HepG2 (cell line): ENCODE data around the gene NCOA5. TPM values are rescaled to one million over a fixed set of nuclear protein-coding genes. Genes with fewer than 3 reads are reported as not detected.

Experiments used
- FOXC1 ChIP-seq: sonication (generic); formaldehyde crosslinking; IDR thresholded peaks from 2 replicates; pipeline ENCODE4 v1.8.0; 2022; ENCODE audit warnings: mild to moderate bottlenecking, missing genetic modification reagents, borderline replicate concordance
- GZF1 ChIP-seq: sonication (generic); formaldehyde crosslinking; IDR thresholded peaks from 2 replicates; pipeline ENCODE4 v1.5.1; 2020; ENCODE audit warnings: mild to moderate bottlenecking, missing genetic modification reagents
- HHEX ChIP-seq: IDR thresholded peaks from 2 replicates; pipeline ENCODE4 v1.6.1; 2016; ENCODE audit warnings: control low read depth
- HNF1B ChIP-seq: sonication (generic); formaldehyde crosslinking; IDR thresholded peaks from 2 replicates; pipeline ENCODE4 v1.5.1; 2020; ENCODE audit warnings: mild to moderate bottlenecking, moderate library complexity, missing genetic modification reagents
- MAFF ChIP-seq: IDR thresholded peaks from 2 replicates; pipeline ENCODE4 v1.6.1; 2011; ENCODE audit warnings: low read depth, low read length, improper control_type of control experiment
- MAFG ChIP-seq: sonication (generic); formaldehyde crosslinking; IDR thresholded peaks from 2 replicates; pipeline ENCODE4 v1.5.1; 2020; ENCODE audit warnings: mild to moderate bottlenecking, missing genetic modification reagents
- MED1 ChIP-seq: sonication (generic); formaldehyde crosslinking; IDR thresholded peaks from 2 replicates; pipeline ENCODE4 v1.4.0; 2020; ENCODE audit warnings: missing genetic modification reagents
- SAFB2 ChIP-seq: sonication (generic); formaldehyde crosslinking; IDR thresholded peaks from 2 replicates; pipeline ENCODE4 v1.5.1; 2020; ENCODE audit warnings: missing genetic modification reagents, low read depth, mild to moderate bottlenecking, borderline replicate concordance
- SRSF4 ChIP-seq: fragments of 200-400 bp; formaldehyde crosslinking; IDR thresholded peaks from one replicate; pipeline ENCODE4 v1.6.1; 2018; ENCODE audit warnings: mild to moderate bottlenecking, low read depth, low read length, moderate library complexity; ENCODE audit not compliant: poor library complexity, severe bottlenecking
- ZFX ChIP-seq: sonication (generic); formaldehyde crosslinking; IDR thresholded peaks from 2 replicates; pipeline ENCODE4 v1.4.0; 2020; ENCODE audit warnings: mild to moderate bottlenecking, low read depth, missing genetic modification reagents, moderate library complexity
- ZFY ChIP-seq: sonication (generic); formaldehyde crosslinking; IDR thresholded peaks from 2 replicates; pipeline ENCODE4 v1.4.0; 2020; ENCODE audit warnings: missing genetic modification reagents
- ZNF124 ChIP-seq: sonication (generic); formaldehyde crosslinking; IDR thresholded peaks from 2 replicates; pipeline ENCODE4 v1.4.0; 2020; ENCODE audit warnings: missing genetic modification reagents
- ZNF180 ChIP-seq: sonication (generic); formaldehyde crosslinking; IDR thresholded peaks from 2 replicates; pipeline ENCODE4 v1.4.0; 2020; ENCODE audit warnings: low read depth, missing genetic modification reagents, borderline replicate concordance
- ZNF570 ChIP-seq: sonication (generic); formaldehyde crosslinking; IDR thresholded peaks from 2 replicates; pipeline ENCODE4 v1.4.0; 2020; ENCODE audit warnings: mild to moderate bottlenecking, missing genetic modification reagents, borderline replicate concordance
- ZNF704 ChIP-seq: sonication (generic); formaldehyde crosslinking; IDR thresholded peaks from 2 replicates; pipeline ENCODE4 v1.8.1; 2023; ENCODE audit warnings: mild to moderate bottlenecking, inconsistent platforms, moderate library complexity, missing genetic modification reagents, borderline replicate concordance
- ZNF746 ChIP-seq: sonication (generic); formaldehyde crosslinking; IDR thresholded peaks from 2 replicates; pipeline ENCODE4 v1.8.0; 2022; ENCODE audit warnings: mild to moderate bottlenecking, missing genetic modification reagents
- ZNF780A ChIP-seq: sonication (generic); formaldehyde crosslinking; IDR thresholded peaks from 2 replicates; pipeline ENCODE4 v1.8.0; 2022; ENCODE audit warnings: mild to moderate bottlenecking, missing genetic modification reagents, moderate library complexity
- ZNF879 ChIP-seq: sonication (generic); formaldehyde crosslinking; IDR thresholded peaks from 2 replicates; pipeline ENCODE4 v1.8.1; 2023; ENCODE audit warnings: missing genetic modification reagents
- polyA plus RNA-seq, 8 experiments: library from polyadenylated mRNA; depleted of rRNA in 3 of 8; stranded (reverse) in 7 of 8; unstranded in 1 of 8; fragments of >200 nt; fragmentation: Illumina TruSeq in 4 of 8; extraction: Trizol in 4 of 8; gene quantifications; 2 replicates each; pipeline versions ENCODE4 v1.2.1 to v1.2.3, GENCODE V29; 2011 to 2016; ENCODE audit warnings: low read depth in 4 of 8, missing spikeins in 1 of 8, mixed read lengths in 1 of 8; ENCODE audit not compliant: insufficient read depth in 1 of 8
- total RNA-seq, 5 experiments: library from RNA; depleted of rRNA; stranded (reverse); fragments of >200 nt; fragmentation: Illumina TruSeq; extraction: Trizol; gene quantifications; 2 replicates each; pipeline ENCODE4 v1.2.3, GENCODE V29; 2016; ENCODE audit warnings: low read depth in 1 of 5
- TF ChIP-seq, protein P1 (sequence below): sonication (generic); formaldehyde crosslinking; IDR thresholded peaks from 2 replicates; pipeline ENCODE4 v1.4.0; 2020; ENCODE audit warnings: missing genetic modification reagents, mild to moderate bottlenecking, borderline replicate concordance
- TF ChIP-seq, protein P2 (sequence below): IDR thresholded peaks from 2 replicates; pipeline ENCODE4 v1.6.1; 2016
- TF ChIP-seq, protein P3 (sequence below): sonication (generic); formaldehyde crosslinking; IDR thresholded peaks from 2 replicates; pipeline ENCODE4 v1.4.0; 2020; ENCODE audit warnings: missing genetic modification reagents

The NCOA5 gene
- total and polyA plus RNA-seq, 2 of the 13 experiments (the other 11 are each of a cell fraction or from before 2014, with no cell fraction given), result 16.5 to 28.4 TPM

- no peak for TF ChIP-seq MAFG (CRISPR knock-in tag)
- TF ChIP-seq, protein P1, sequence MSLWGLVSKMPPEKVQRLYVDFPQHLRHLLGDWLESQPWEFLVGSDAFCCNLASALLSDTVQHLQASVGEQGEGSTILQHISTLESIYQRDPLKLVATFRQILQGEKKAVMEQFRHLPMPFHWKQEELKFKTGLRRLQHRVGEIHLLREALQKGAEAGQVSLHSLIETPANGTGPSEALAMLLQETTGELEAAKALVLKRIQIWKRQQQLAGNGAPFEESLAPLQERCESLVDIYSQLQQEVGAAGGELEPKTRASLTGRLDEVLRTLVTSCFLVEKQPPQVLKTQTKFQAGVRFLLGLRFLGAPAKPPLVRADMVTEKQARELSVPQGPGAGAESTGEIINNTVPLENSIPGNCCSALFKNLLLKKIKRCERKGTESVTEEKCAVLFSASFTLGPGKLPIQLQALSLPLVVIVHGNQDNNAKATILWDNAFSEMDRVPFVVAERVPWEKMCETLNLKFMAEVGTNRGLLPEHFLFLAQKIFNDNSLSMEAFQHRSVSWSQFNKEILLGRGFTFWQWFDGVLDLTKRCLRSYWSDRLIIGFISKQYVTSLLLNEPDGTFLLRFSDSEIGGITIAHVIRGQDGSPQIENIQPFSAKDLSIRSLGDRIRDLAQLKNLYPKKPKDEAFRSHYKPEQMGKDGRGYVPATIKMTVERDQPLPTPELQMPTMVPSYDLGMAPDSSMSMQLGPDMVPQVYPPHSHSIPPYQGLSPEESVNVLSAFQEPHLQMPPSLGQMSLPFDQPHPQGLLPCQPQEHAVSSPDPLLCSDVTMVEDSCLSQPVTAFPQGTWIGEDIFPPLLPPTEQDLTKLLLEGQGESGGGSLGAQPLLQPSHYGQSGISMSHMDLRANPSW (CRISPR knock-in tag), result no peak
- TF ChIP-seq GZF1 (CRISPR knock-in tag), result no peak
- TF ChIP-seq ZNF746, result no peak
- TF ChIP-seq MAFF, result no peak
- no peak for TF ChIP-seq FOXC1
- TF ChIP-seq, protein P2, sequence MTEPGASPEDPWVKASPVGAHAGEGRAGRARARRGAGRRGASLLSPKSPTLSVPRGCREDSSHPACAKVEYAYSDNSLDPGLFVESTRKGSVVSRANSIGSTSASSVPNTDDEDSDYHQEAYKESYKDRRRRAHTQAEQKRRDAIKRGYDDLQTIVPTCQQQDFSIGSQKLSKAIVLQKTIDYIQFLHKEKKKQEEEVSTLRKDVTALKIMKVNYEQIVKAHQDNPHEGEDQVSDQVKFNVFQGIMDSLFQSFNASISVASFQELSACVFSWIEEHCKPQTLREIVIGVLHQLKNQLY (CRISPR knock-in tag), result peak; percentile 85
- peak; percentile 38; the same call in 1 of the 2 replicates for TF ChIP-seq HNF1B (CRISPR knock-in tag)
- TF ChIP-seq SAFB2 (CRISPR knock-in tag), result no peak
- no peak for TF ChIP-seq ZNF180 (CRISPR knock-in tag)
- no peak for TF ChIP-seq ZNF124 (CRISPR knock-in tag)
- 0 out of 2 replicates have a peak, but pooled peaks have one; percentile 18 for TF ChIP-seq ZFX (CRISPR knock-in tag)
- no peak; the same call in 1 of the 2 replicates for TF ChIP-seq MED1 (CRISPR knock-in tag)
- TF ChIP-seq ZNF570, result no peak
- no peak for TF ChIP-seq ZNF780A (CRISPR knock-in tag)
- no peak for TF ChIP-seq ZNF879
- TF ChIP-seq, protein P3, sequence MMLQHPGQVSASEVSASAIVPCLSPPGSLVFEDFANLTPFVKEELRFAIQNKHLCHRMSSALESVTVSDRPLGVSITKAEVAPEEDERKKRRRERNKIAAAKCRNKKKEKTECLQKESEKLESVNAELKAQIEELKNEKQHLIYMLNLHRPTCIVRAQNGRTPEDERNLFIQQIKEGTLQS (CRISPR knock-in tag), result no peak
- TF ChIP-seq SRSF4, result no peak
- TF ChIP-seq ZNF704, result no peak
- TF ChIP-seq HHEX (CRISPR knock-in tag), result 0 out of 2 replicates have a peak, but pooled peaks have one; percentile 7
- TF ChIP-seq ZFY (CRISPR knock-in tag), result no peak
These were observed 36.8 kb upstream of the NCOA5 start (continued) for GRCh38 chr20:46126440-46127056.
